Ovary (tissue), 9 donors: Measurements from ENCODE around the gene EZR. TPM values are rescaled to one million over a fixed set of nuclear protein-coding genes. Genes with fewer than 3 reads are reported as not detected.

ENCODE experiments used
- DNase-seq, 5 donors: peaks; one replicate each; pipeline ENCODE4 v3.0.0-alpha.2; 2019 to 2020
- H3K27ac ChIP-seq, 2 donors: fragments of 200-600 bp; one replicate each; pipeline versions ENCODE4 v1.5.1 to v1.8.0; 2019 to 2022
- H3K27me3 ChIP-seq: fragments of 200-600 bp; one replicate; pipeline ENCODE4 v1.8.0; 2022
- H3K36me3 ChIP-seq: fragments of 200-600 bp; sonication (generic); one replicate; pipeline ENCODE4 v1.5.1; 2019
- H3K4me1 ChIP-seq: one replicate; pipeline ENCODE4 v1.8.1; 2013; ENCODE audit warnings: mild to moderate bottlenecking, moderate library complexity; ENCODE audit not compliant: insufficient read depth
- H3K4me3 ChIP-seq: fragments of 200-600 bp; sonication (generic); one replicate; pipeline ENCODE4 v1.5.1; 2017
- H3K9me3 ChIP-seq, 2 donors: fragments of 200-600 bp in 1 of 2; sonication (generic) in 1 of 2; one replicate each; pipeline versions ENCODE4 v1.5.1 to v1.8.1; 2013 to 2019; ENCODE audit warnings: mild to moderate bottlenecking in 1 of 2, moderate library complexity in 1 of 2
- CTCF ChIP-seq, 3 donors: fragments of 450-650 bp in 2 of 3; fragments of 200-600 bp in 1 of 3; IDR thresholded peaks; one replicate each; pipeline versions ENCODE4 v1.5.1 to v1.8.0; 2016 to 2022; ENCODE audit warnings: antibody characterized with exemption in 3 of 3, mild to moderate bottlenecking in 1 of 3
- EP300 ChIP-seq: sonication (generic); formaldehyde crosslinking; IDR thresholded peaks from one replicate; pipeline ENCODE4 v1.6.1; 2017; ENCODE audit warnings: antibody characterized with exemption
- POLR2A ChIP-seq: fragments of 450-650 bp; IDR thresholded peaks from one replicate; pipeline ENCODE4 v1.6.1; 2017; ENCODE audit warnings: antibody characterized with exemption, mild to moderate bottlenecking, moderate library complexity
- WGBS, 3 donors: extraction: QIAGEN DNeasy Blood & Tissue Kit in 1 of 3; methylation state at CpG; one replicate each; pipeline versions ENCODE4 v1.1.5 to v1.1.7; 2013 to 2017; 5-methylcytosine and 5-hydroxymethylcytosine counted together
- intact Hi-C, 4 donors: fragments of 100-400 bp; cut with DNase I; formaldehyde crosslinking; loops; one replicate each; pipeline versions ENCODE4 v1.11.0 to v1.15.1; 2022 to 2023
- polyA plus RNA-seq, 2 donors: library from polyadenylated mRNA; stranded (reverse); fragments of 200-250 nt in 1 of 2; fragments of 350-450 nt in 1 of 2; fragmentation: Illumina TruSeq in 1 of 2; extraction: RNeasy Lipid Tissue Mini Kit (QIAGEN cat#74804) in 1 of 2; gene quantifications; one replicate each; pipeline ENCODE4 v1.2.3, GENCODE V29; 2013 to 2014
- total RNA-seq, 7 donors: library from RNA; depleted of rRNA in 2 of 7; stranded (reverse); fragments of >200 nt in 2 of 7; fragmentation: NEBNext Ultra II Directional in 3 of 7; extraction: Animal tissue kit (Norgen Biotek cat#: 25700) in 3 of 7; gene quantifications; one replicate each; pipeline versions ENCODE4 v1.1.0 to v1.2.4, GENCODE V29; 2016 to 2023
- donor health status: DM: no; HTN: no; CAD: no; lungs with moderate emphysema.
- donor health status: DM: no; HTN: no; CAD: no.
- donor health status: Bipolar disorder and iron deficiency.
- donor health status: DM: yes; HTN: yes; CAD: no.
- donor health status: DM: no; HTN: no; CAD: no.
- donor health status: DM: yes; HTN: yes; CAD: no.

EZR gene
- total and polyA plus RNA-seq, 9 donors: 39.0 to 214 (median 85.6) TPM

GRCh38 chr6:158850807-158851115 lies 31.6 kb upstream of the EZR start:
- Histone ChIP-seq H3K36me3 (no peaks in the 10 kb centered on the region), H3K4me1 (peaks cover 2% of the 10 kb centered on the region), H3K27me3 (no peaks in the 10 kb centered on the region), H3K27ac (no peak overlapping the region), H3K4me3 (no peak overlapping the region), H3K9me3 (no peaks in the 10 kb centered on the region)
- intact Hi-C loops: no loop called here
- DNase-seq: no peak
- no peak for TF ChIP-seq EP300
- no peak for TF ChIP-seq POLR2A
- TF ChIP-seq CTCF (IDR thresholded peaks at IDR 0.05): no peak

- peaks cover 2% of the 10 kb centered on the region for H3K4me1 ChIP-seq
- intact Hi-C loops: no loop called here
- no peaks in the 10 kb centered on the region for H3K9me3 ChIP-seq
- no peak for DNase-seq
- no peak overlapping the region for H3K27ac ChIP-seq
- no peaks in the 10 kb centered on the region for H3K36me3 ChIP-seq
- H3K27me3 ChIP-seq: no peaks in the 10 kb centered on the region
- WGBS, 3 donors: 49 to 56% (median 52%) methylated on average over 9 of the region's 9 CpGs
- no peak for TF ChIP-seq POLR2A
- TF ChIP-seq EP300: no peak
- no peak for TF ChIP-seq CTCF (IDR thresholded peaks at IDR 0.05)
- no peak overlapping the region for H3K4me3 ChIP-seq
These were observed 31.0 kb upstream of the EZR start for GRCh38 chr6:158849899-158850806.

GRCh38 chr6:158848490-158848895 lies 29.3 kb upstream of the EZR start:
- Histone ChIP-seq H3K4me1 (peaks cover 2% of the 10 kb centered on the region), H3K27ac (no peak overlapping the region), H3K27me3 (no peaks in the 10 kb centered on the region), H3K9me3 (no peaks in the 10 kb centered on the region), H3K36me3 (no peaks in the 10 kb centered on the region), H3K4me3 (no peak overlapping the region)
- no peak for DNase-seq
- TF ChIP-seq CTCF (IDR thresholded peaks at IDR 0.05) (no peak), POLR2A (no peak), EP300 (no peak)
- WGBS, 3 donors: 95 to 96% (median 96%) methylated on average over 7 of the region's 7 CpGs
- intact Hi-C loops: no loop called here

GRCh38 chr6:158847786-158848185 lies 28.6 kb upstream of the EZR start:
- no peaks in the 10 kb centered on the region for H3K36me3 ChIP-seq

More at GRCh38 chr6:158847786-158848185, 28.6 kb upstream of the EZR start:
- Histone ChIP-seq H3K4me1 (no peaks in the 10 kb centered on the region), H3K9me3 (no peaks in the 10 kb centered on the region), H3K27me3 (no peaks in the 10 kb centered on the region), H3K27ac (no peak overlapping the region), H3K4me3 (no peak overlapping the region)
- TF ChIP-seq CTCF (IDR thresholded peaks at IDR 0.05) (no peak), POLR2A (no peak), EP300 (no peak)
- DNase-seq: no peak
- WGBS, 3 donors: 95 to 98% (median 96%) methylated on average over 4 of the region's 4 CpGs
- intact Hi-C loops: no loop called here
